NCI-H524 treated with DMSO at 0.1 percent for 48 hours (cell line): Measurements from ENCODE around the gene C1orf210.

ENCODE experiments used
- DNase-seq: peaks from one replicate; lab custom pipeline; 2025; lab: John Stamatoyannopoulos, UW

The C1orf210 gene

GRCh38 chr1:43274125-43274803 is 11.1 kb downstream of the C1orf210 start:
- no peak for DNase-seq

GRCh38 chr1:43273708-43274107 is 11.7 kb downstream of the C1orf210 start:
- no peak for DNase-seq

GRCh38 chr1:43272576-43273571 is 12.5 kb downstream of the C1orf210 start:
- DNase-seq = no peak

GRCh38 chr1:43272161-43272560 is 13.2 kb downstream of the C1orf210 start:
- no peak for DNase-seq

- no peak for DNase-seq
Observed at GRCh38 chr1:43271186-43272118, 13.9 kb downstream of the C1orf210 start.

GRCh38 chr1:43270421-43271095 is 14.8 kb downstream of the C1orf210 start:
- DNase-seq = no peak

- DNase-seq = no peak
Observed at GRCh38 chr1:43269627-43270375, 15.6 kb downstream of the C1orf210 start, which contains the start of gene TMEM125. Gene TMEM125 (plus strand): TSS chr1:43269983. CDS start chr1:43272723, 2,740 bp downstream.

- DNase-seq = no peak
Observed at GRCh38 chr1:43267818-43268425, 17.5 kb downstream of the C1orf210 start.

- DNase-seq = no peak
Observed at GRCh38 chr1:43267291-43267805, 18.0 kb downstream of the C1orf210 start.

- no peak for DNase-seq
Observed at GRCh38 chr1:43266881-43267280, 18.5 kb downstream of the C1orf210 start.

- DNase-seq = no peak
Observed at GRCh38 chr1:43265431-43265830, 19.9 kb downstream of the C1orf210 start.

GRCh38 chr1:43258370-43258769 is 27.0 kb downstream of the C1orf210 start:
- DNase-seq = no peak

GRCh38 chr1:43256675-43257570 is 28.5 kb downstream of the C1orf210 start:
- no peak for DNase-seq

GRCh38 chr1:43255438-43256210 is 29.8 kb downstream of the C1orf210 start:
- DNase-seq = no peak

GRCh38 chr1:43253876-43254275 is 31.5 kb downstream of the C1orf210 start:
- no peak for DNase-seq

- no peak for DNase-seq
Observed at GRCh38 chr1:43253173-43253572, 32.2 kb downstream of the C1orf210 start.

GRCh38 chr1:43252225-43252624 is 33.2 kb downstream of the C1orf210 start:
- DNase-seq = no peak

GRCh38 chr1:43251024-43251423 is 34.4 kb downstream of the C1orf210 start:
- DNase-seq = no peak
